BLaER1 treated with 17β-estradiol and CSF1 and Interleukin-3, amounts not matched to agents 10 nM and 100 nM (cell line): ENCODE measurements around the gene ENAM.

ENCODE experiments used
- H3K27ac ChIP-seq, 11 experiments: shearing (Covaris generic); formaldehyde crosslinking; 2 replicates each; pipeline ENCODE4 v1.8.1; 2022
- H3K27me3 ChIP-seq, 11 experiments: shearing (Covaris generic); formaldehyde crosslinking; 2 replicates each; pipeline ENCODE4 v1.8.1; 2022
- H3K36me3 ChIP-seq, 11 experiments: shearing (Covaris generic); formaldehyde crosslinking; 2 replicates each; pipeline ENCODE4 v1.8.1; 2022
- H3K4me1 ChIP-seq, 10 experiments: shearing (Covaris generic); formaldehyde crosslinking; 2 replicates each; pipeline ENCODE4 v1.8.1; 2022
- H3K4me2 ChIP-seq, 11 experiments: shearing (Covaris generic); formaldehyde crosslinking; 2 replicates each; pipeline ENCODE4 v1.8.1; 2022
- H3K4me3 ChIP-seq, 10 experiments: shearing (Covaris generic); formaldehyde crosslinking; 2 replicates each; pipeline ENCODE4 v1.8.1; 2022
- H3K9ac ChIP-seq, 11 experiments: shearing (Covaris generic); formaldehyde crosslinking; 2 replicates each; pipeline ENCODE4 v1.8.1; 2022
- H3K9me3 ChIP-seq, 11 experiments: shearing (Covaris generic); formaldehyde crosslinking; replicated peaks in 1 of 11; 2 replicates each; pipeline ENCODE4 v1.8.1; 2022
- H4K20me1 ChIP-seq, 11 experiments: shearing (Covaris generic); formaldehyde crosslinking; 2 replicates each; pipeline ENCODE4 v1.8.1; 2022
- Cebpa-rat ChIP-seq, 11 experiments: shearing (Covaris generic); IDR thresholded peaks; 2 replicates each; pipeline ENCODE4 v1.8.1; 2022

The ENAM gene, protein sequence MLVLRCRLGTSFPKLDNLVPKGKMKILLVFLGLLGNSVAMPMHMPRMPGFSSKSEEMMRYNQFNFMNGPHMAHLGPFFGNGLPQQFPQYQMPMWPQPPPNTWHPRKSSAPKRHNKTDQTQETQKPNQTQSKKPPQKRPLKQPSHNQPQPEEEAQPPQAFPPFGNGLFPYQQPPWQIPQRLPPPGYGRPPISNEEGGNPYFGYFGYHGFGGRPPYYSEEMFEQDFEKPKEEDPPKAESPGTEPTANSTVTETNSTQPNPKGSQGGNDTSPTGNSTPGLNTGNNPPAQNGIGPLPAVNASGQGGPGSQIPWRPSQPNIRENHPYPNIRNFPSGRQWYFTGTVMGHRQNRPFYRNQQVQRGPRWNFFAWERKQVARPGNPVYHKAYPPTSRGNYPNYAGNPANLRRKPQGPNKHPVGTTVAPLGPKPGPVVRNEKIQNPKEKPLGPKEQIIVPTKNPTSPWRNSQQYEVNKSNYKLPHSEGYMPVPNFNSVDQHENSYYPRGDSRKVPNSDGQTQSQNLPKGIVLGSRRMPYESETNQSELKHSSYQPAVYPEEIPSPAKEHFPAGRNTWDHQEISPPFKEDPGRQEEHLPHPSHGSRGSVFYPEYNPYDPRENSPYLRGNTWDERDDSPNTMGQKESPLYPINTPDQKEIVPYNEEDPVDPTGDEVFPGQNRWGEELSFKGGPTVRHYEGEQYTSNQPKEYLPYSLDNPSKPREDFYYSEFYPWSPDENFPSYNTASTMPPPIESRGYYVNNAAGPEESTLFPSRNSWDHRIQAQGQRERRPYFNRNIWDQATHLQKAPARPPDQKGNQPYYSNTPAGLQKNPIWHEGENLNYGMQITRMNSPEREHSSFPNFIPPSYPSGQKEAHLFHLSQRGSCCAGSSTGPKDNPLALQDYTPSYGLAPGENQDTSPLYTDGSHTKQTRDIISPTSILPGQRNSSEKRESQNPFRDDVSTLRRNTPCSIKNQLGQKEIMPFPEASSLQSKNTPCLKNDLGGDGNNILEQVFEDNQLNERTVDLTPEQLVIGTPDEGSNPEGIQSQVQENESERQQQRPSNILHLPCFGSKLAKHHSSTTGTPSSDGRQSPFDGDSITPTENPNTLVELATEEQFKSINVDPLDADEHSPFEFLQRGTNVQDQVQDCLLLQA

DNA sequence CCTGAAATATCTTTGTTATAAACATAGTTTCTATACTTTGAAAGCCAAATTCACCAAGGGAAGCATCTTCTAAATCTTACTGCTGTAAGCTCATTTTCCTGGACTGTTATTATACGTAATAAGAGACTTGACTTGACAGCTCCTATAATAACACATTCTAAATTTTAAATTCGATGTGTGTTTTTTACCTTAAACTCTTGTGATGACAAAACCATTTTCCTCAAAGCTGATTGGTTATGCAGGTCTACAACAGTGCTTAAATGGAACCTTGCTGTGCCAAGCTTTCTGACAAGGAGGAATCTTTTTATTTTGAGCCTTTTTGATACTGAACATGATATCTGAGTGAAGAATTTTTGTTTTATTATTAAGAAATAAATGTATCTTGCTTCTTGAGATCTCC, at the start of gene ENAM:
Gene ENAM (plus strand): TSS at position 301 of the 400 bp plus-strand sequence. CDS start 757 bp downstream, outside the sequence.
- no peak within 1 kb of the TSS for H3K27ac ChIP-seq
- H4K20me1 ChIP-seq, result no peaks in the 10 kb centered on the region
- H3K36me3 ChIP-seq, result no peaks in the 10 kb centered on the region
- H3K9me3 ChIP-seq, result 0 out of 22 replicates have a peak, but pooled peaks cover 0 to under 1% (median 0%) of the 10 kb centered on the region in 11 experiments
- H3K9ac ChIP-seq, result no peak within 1 kb of the TSS
- no peak within 1 kb of the TSS for H3K4me3 ChIP-seq
- no peak for TF ChIP-seq Cebpa-rat (IDR thresholded peaks at IDR 0.05)
- H3K27me3 ChIP-seq, result no peaks in the 10 kb centered on the region
- H3K4me2 ChIP-seq, result no peak within 1 kb of the TSS
- H3K4me1 ChIP-seq, result no peaks in the 10 kb centered on the region

DNA sequence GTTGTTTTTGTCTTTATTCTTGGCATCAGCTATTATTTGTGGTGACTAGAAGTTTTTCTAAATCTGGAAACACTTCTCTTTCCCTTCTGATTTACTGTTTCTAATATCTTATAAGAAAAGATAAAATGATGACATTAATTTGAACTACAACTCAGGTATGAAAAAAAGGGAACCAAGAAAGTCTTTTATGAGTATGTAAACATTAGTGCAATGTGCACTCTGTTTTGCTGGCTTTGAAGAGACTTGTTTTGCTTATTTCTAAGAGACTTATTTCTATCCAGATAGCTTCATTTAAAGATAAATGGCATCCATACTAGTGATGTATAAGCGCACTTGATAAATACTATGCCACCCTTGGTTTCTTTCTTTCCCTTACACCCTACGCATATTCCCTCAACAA, 46.6 kb upstream of the ENAM start:
- Histone ChIP-seq H3K4me3 (no peak overlapping the region), H3K9me3 (no peaks in the 10 kb centered on the region), H3K27ac (no peak overlapping the region), H3K4me2 (no peak overlapping the region), H3K4me1 (no peaks in the 10 kb centered on the region), H4K20me1 (no peaks in the 10 kb centered on the region), H3K9ac (no peak overlapping the region), H3K27me3 (no peaks in the 10 kb centered on the region), H3K36me3 (no peaks in the 10 kb centered on the region)
- TF ChIP-seq Cebpa-rat (IDR thresholded peaks at IDR 0.05), result no peak

- no peak overlapping the region for H3K4me2 ChIP-seq
- no peaks in the 10 kb centered on the region for H4K20me1 ChIP-seq
- H3K27me3 ChIP-seq, result no peaks in the 10 kb centered on the region
- H3K4me1 ChIP-seq, result no peaks in the 10 kb centered on the region
- H3K36me3 ChIP-seq, result no peaks in the 10 kb centered on the region
- no peaks in the 10 kb centered on the region for H3K9me3 ChIP-seq
- no peak for TF ChIP-seq Cebpa-rat (IDR thresholded peaks at IDR 0.05)
- H3K27ac ChIP-seq, result no peak overlapping the region
- H3K9ac ChIP-seq, result no peak overlapping the region
- no peak overlapping the region for H3K4me3 ChIP-seq
These were observed 44.4 kb upstream of the ENAM start for GRCh38 chr4:70583952-70584834.

GRCh38 chr4:70586841-70587240, 41.7 kb upstream of the ENAM start:
- no peak for TF ChIP-seq Cebpa-rat (IDR thresholded peaks at IDR 0.05)
- Histone ChIP-seq H3K27ac (no peak overlapping the region), H3K9me3 (no peaks in the 10 kb centered on the region), H3K27me3 (no peaks in the 10 kb centered on the region), H3K4me3 (no peak overlapping the region), H4K20me1 (no peaks in the 10 kb centered on the region), H3K4me1 (peaks cover 0 to 16% (median 0%) of the 10 kb centered on the region in 10 experiments; a peak in 2 of 20 replicates), H3K36me3 (no peaks in the 10 kb centered on the region), H3K4me2 (no peak overlapping the region), H3K9ac (no peak overlapping the region)

DNA sequence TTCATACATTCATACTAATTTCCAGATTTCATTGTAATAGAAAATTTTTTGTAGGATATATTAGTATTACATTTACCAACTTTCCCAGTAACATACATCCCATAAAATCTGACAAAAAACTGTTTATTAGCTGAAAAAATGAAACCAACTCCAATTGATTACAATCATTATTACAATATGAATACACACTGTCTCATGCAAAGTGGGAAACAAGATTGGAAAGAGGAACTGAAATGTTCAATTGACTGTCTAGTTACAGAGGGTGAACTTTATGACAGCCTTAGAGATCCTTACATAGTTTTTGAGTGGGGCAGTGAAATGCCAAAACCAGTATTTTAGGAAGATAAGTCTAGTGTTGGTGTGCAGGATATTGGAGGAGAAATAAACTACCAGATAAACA, 38.8 kb upstream of the ENAM start:
- Histone ChIP-seq H4K20me1 (no peaks in the 10 kb centered on the region), H3K4me2 (no peak overlapping the region), H3K9ac (no peak overlapping the region), H3K4me3 (no peak overlapping the region), H3K27ac (no peak overlapping the region), H3K36me3 (no peaks in the 10 kb centered on the region), H3K4me1 (peaks cover 0 to 16% (median 0%) of the 10 kb centered on the region in 10 experiments; a peak in 2 of 20 replicates), H3K27me3 (no peaks in the 10 kb centered on the region), H3K9me3 (no peaks in the 10 kb centered on the region)
- TF ChIP-seq Cebpa-rat (IDR thresholded peaks at IDR 0.05), result no peak

DNA sequence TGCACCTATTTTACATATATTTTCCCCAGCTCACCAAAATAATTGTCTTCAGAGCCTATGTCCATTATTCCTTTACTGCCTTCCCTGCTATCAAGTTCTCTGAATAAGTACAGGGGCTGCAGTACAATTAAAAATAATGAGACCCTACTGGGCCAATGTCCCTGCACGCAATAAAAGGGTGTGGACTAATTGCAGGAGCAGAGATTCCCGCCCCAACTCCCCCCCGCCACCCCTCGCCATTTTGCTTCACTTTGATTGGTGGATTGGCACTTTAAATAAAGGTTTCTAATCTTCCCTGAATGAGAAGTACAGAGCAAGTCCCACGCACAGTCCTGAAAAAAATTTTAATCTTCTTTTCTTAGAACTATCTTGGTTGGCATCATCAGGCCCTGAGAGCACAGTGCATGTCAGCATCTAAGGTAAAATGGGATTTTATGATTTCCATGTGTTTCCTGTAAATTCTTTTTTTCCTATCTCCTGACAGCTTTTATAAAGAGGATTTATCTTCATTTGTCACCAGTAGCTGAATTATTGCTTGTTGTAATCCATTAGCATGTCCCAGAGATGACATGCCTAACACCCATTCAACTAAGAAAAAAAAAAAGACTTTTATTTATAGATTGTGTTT, 36.5 kb upstream of the ENAM start, which contains the start of gene AMBN:
Gene AMBN (plus strand): TSS at position 302 of the 628 bp plus-strand sequence. CDS start 103 bp downstream, at position 405.
- Histone ChIP-seq H4K20me1 (no peaks in the 10 kb centered on the region), H3K27me3 (no peaks in the 10 kb centered on the region), H3K27ac (no peak within 1 kb of the TSS), H3K4me2 (no peak within 1 kb of the TSS), H3K9me3 (no peaks in the 10 kb centered on the region), H3K36me3 (no peaks in the 10 kb centered on the region), H3K9ac (no peak within 1 kb of the TSS), H3K4me1 (peaks cover 0 to 16% (median 0%) of the 10 kb centered on the region in 10 experiments; a peak in 2 of 20 replicates), H3K4me3 (no peak within 1 kb of the TSS)
- no peak for TF ChIP-seq Cebpa-rat (IDR thresholded peaks at IDR 0.05)

DNA sequence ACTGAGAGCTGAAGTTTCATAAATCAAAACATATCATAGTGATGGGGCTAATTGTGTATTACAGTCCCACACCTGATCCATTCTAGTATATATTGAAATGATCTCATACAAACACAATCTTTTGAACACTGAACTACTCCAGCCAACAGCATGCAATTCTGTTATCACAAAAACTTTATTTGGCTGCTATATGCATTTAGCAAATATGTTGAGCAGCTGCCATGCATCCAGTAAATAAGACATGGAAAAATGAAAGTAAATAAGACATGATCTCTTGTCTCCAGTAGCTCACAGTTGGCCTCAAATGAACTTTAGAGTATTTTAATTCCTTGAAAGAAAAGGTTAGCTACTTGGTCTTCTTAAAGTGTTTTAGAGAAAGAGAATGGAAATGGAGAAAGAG, 34.3 kb upstream of the ENAM start:
- no peaks in the 10 kb centered on the region for H3K36me3 ChIP-seq
- no peaks in the 10 kb centered on the region for H3K27me3 ChIP-seq
- no peaks in the 10 kb centered on the region for H3K9me3 ChIP-seq
- no peak overlapping the region for H3K27ac ChIP-seq
- peaks cover 0 to 16% (median 0%) of the 10 kb centered on the region in 10 experiments; a peak in 2 of 20 replicates for H3K4me1 ChIP-seq
- no peak overlapping the region for H3K4me3 ChIP-seq
- TF ChIP-seq Cebpa-rat (IDR thresholded peaks at IDR 0.05), result no peak
- no peak overlapping the region for H3K9ac ChIP-seq
- no peak overlapping the region for H3K4me2 ChIP-seq
- no peaks in the 10 kb centered on the region for H4K20me1 ChIP-seq

- 0 out of 20 replicates have a peak, but pooled peaks cover 0 to 3% (median 0%) of the 10 kb centered on the region in 10 experiments for H3K4me1 ChIP-seq
- no peaks in the 10 kb centered on the region for H3K27me3 ChIP-seq
- no peak for TF ChIP-seq Cebpa-rat (IDR thresholded peaks at IDR 0.05)
- H3K4me2 ChIP-seq, result no peak overlapping the region
- H3K9me3 ChIP-seq, result no peaks in the 10 kb centered on the region
- no peaks in the 10 kb centered on the region for H4K20me1 ChIP-seq
- H3K36me3 ChIP-seq, result no peaks in the 10 kb centered on the region
- H3K4me3 ChIP-seq, result no peak overlapping the region
- no peak overlapping the region for H3K27ac ChIP-seq
- no peak overlapping the region for H3K9ac ChIP-seq
These were observed 28.2 kb upstream of the ENAM start for GRCh38 chr4:70600305-70600704.
